DOHH2 (cell line): ENCODE results near the gene SP6.

Experiments
- H3F3A ChIP-seq: fragments of 200-600 bp; sonication (generic), shearing (Covaris generic); 2 replicates; pipeline ENCODE4 v1.6.0; 2016; ENCODE audit warnings: antibody characterized with exemption, mild to moderate bottlenecking; ENCODE audit not compliant: control insufficient read depth, insufficient read depth
- H3K27ac ChIP-seq: fragments of 200-600 bp; sonication (generic); 2 replicates; pipeline ENCODE4 v1.5.1; 2014; ENCODE audit warnings: low read depth, mild to moderate bottlenecking, low read length, moderate library complexity
- H3K27me3 ChIP-seq: fragments of 200-600 bp; sonication (generic); 2 replicates; pipeline ENCODE4 v1.6.1; 2014; ENCODE audit warnings: mild to moderate bottlenecking, low read length, mixed read lengths; ENCODE audit not compliant: control insufficient read depth
- H3K36me3 ChIP-seq: fragments of 200-600 bp; sonication (generic); 2 replicates; pipeline ENCODE4 v1.6.1; 2014; ENCODE audit warnings: mild to moderate bottlenecking, low read length, moderate library complexity, mixed read lengths; ENCODE audit not compliant: control insufficient read depth
- H3K4me1 ChIP-seq: fragments of 200-600 bp; sonication (generic); 2 replicates; pipeline ENCODE4 v1.6.1; 2014; ENCODE audit warnings: mild to moderate bottlenecking, low read length, mixed read lengths; ENCODE audit not compliant: control insufficient read depth
- H3K4me2 ChIP-seq: fragments of 200-600 bp; sonication (generic); 2 replicates; pipeline ENCODE4 v1.6.0; 2014; ENCODE audit warnings: mild to moderate bottlenecking, low read length, moderate library complexity
- H3K4me3 ChIP-seq: fragments of 200-600 bp; sonication (generic); 2 replicates; pipeline ENCODE4 v1.5.1; 2014; ENCODE audit warnings: mild to moderate bottlenecking, low read length, mixed read lengths
- H3K79me2 ChIP-seq: fragments of 200-600 bp; sonication (generic); 2 replicates; pipeline ENCODE4 v1.6.1; 2014; ENCODE audit warnings: mild to moderate bottlenecking, low read length, mixed read lengths; ENCODE audit not compliant: control insufficient read depth
- H3K9me2 ChIP-seq: fragments of 200-600 bp; sonication (generic); replicated peaks from 2 replicates; pipeline ENCODE4 v1.6.1; 2014; ENCODE audit warnings: mild to moderate bottlenecking, low read length, mixed read lengths; ENCODE audit not compliant: control insufficient read depth
- H3K9me3 ChIP-seq: fragments of 200-600 bp; sonication (generic); 2 replicates; pipeline ENCODE4 v1.6.1; 2014; ENCODE audit warnings: antibody characterized with exemption, low read length, mixed read lengths; ENCODE audit not compliant: control insufficient read depth, insufficient read depth
- H4K20me1 ChIP-seq: fragments of 200-600 bp; sonication (generic); 2 replicates; pipeline ENCODE4 v1.6.0; 2014; ENCODE audit warnings: low read depth, mild to moderate bottlenecking, antibody characterized with exemption, low read length, moderate library complexity; ENCODE audit not compliant: control insufficient read depth, insufficient read depth
- EZH2phosphoT487 ChIP-seq: fragments of 200-600 bp; sonication (generic); IDR thresholded peaks from 2 replicates; pipeline ENCODE4 v1.6.1; 2017; ENCODE audit warnings: borderline replicate concordance, mild to moderate bottlenecking, antibody characterized with exemption, low read length, moderate library complexity, mixed read lengths
- TF ChIP-seq, protein P1 (sequence below): fragments of 200-600 bp; sonication (generic); IDR thresholded peaks from one replicate; pipeline ENCODE4 v1.5.1; 2014; ENCODE audit warnings: antibody characterized with exemption, mild to moderate bottlenecking, low read depth, low read length; ENCODE audit not compliant: poor library complexity, severe bottlenecking

SP6 gene

DNA sequence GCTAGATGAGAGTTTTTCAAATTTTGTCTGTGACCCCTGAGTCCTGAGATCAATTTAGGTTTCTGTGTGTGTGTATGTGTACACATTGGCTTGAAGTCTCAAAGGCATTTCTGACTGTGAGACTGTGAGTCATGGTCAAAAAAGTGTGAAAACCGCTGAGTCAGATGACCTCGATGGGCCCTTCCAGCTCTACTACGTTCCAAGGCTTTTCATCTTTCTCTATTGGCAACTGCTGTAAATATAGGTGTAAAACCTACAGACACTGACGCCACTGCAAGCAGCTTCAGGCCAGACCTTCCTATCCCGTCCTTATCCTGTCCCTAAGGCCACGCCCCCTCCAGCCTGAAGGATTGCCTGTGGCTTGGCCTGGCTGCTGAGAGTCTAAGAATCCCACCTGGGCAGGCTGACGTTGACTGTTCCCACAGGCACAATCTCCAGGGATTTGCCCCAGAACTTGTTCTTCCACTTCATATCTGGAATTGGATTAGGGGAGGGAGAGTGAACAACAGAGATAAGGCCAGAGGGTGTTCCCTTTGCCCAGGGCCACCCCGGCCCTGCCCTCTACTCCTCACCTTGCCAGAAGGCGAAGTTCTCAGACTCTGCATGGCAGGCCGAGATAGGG, 40.7 kb downstream of the SP6 start:
- Histone ChIP-seq H3K4me2 (no peak overlapping the region), H3K27ac (no peak overlapping the region)

DNA sequence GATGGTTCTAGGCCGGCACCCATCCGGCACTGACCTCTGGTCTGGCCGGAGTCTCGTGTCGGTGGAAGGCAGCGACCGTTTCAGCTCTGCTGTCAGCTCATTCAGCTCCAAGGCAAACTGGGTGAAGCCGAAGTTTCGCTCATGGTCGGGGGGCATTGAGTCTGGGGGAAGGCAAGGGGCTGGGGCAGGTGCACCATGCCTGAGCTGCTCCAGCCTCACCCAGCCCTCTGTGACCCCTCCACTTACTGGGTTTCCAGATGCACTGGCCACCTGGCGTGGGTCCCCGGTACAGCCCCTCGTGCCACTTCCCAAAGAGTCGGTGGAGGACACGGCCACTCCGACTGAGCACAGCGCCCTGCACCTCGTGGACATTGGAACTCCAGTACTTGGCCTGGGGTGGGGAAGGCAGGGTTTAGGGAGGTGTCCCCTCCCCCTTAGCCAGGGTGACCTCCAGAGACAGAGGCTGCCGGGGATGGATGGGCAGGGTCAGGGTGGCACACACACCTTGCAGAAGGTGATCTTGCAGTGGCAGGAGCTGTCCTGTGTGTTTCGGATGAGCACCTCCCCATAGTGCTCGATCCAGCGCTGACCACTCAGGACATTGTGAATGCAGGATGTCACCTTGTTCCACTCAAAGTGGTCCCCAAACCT, 42.0 kb downstream of the SP6 start:
- Histone ChIP-seq H3K4me2 (no peak overlapping the region), H4K20me1 (no peaks in the 10 kb centered on the region), H3K9me2 (no peaks in the 10 kb centered on the region), H3K27ac (no peak overlapping the region), H3K27me3 (no peaks in the 10 kb centered on the region), H3K79me2 (no peaks in the 10 kb centered on the region), H3K4me3 (no peak overlapping the region), H3K9me3 (no peaks in the 10 kb centered on the region), H3K4me1 (no peaks in the 10 kb centered on the region), H3F3A (no peaks in the 10 kb centered on the region), H3K36me3 (peaks cover 13% of the 10 kb centered on the region; the same call in 1 of the 2 replicates)
- TF ChIP-seq EZH2phosphoT487: no peak
- TF ChIP-seq, protein P1, sequence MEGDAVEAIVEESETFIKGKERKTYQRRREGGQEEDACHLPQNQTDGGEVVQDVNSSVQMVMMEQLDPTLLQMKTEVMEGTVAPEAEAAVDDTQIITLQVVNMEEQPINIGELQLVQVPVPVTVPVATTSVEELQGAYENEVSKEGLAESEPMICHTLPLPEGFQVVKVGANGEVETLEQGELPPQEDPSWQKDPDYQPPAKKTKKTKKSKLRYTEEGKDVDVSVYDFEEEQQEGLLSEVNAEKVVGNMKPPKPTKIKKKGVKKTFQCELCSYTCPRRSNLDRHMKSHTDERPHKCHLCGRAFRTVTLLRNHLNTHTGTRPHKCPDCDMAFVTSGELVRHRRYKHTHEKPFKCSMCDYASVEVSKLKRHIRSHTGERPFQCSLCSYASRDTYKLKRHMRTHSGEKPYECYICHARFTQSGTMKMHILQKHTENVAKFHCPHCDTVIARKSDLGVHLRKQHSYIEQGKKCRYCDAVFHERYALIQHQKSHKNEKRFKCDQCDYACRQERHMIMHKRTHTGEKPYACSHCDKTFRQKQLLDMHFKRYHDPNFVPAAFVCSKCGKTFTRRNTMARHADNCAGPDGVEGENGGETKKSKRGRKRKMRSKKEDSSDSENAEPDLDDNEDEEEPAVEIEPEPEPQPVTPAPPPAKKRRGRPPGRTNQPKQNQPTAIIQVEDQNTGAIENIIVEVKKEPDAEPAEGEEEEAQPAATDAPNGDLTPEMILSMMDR: no peak

More for the DNA sequence above, 40.7 kb downstream of the SP6 start:
- Histone ChIP-seq H3F3A (no peaks in the 10 kb centered on the region), H3K4me3 (no peak overlapping the region), H3K36me3 (peaks cover 13% of the 10 kb centered on the region; the same call in 1 of the 2 replicates), H3K4me1 (no peaks in the 10 kb centered on the region), H4K20me1 (no peaks in the 10 kb centered on the region), H3K79me2 (no peaks in the 10 kb centered on the region), H3K27me3 (no peaks in the 10 kb centered on the region), H3K9me2 (no peaks in the 10 kb centered on the region), H3K9me3 (no peaks in the 10 kb centered on the region)
- no peak for TF ChIP-seq EZH2phosphoT487
- TF ChIP-seq, protein P1: no peak

DNA sequence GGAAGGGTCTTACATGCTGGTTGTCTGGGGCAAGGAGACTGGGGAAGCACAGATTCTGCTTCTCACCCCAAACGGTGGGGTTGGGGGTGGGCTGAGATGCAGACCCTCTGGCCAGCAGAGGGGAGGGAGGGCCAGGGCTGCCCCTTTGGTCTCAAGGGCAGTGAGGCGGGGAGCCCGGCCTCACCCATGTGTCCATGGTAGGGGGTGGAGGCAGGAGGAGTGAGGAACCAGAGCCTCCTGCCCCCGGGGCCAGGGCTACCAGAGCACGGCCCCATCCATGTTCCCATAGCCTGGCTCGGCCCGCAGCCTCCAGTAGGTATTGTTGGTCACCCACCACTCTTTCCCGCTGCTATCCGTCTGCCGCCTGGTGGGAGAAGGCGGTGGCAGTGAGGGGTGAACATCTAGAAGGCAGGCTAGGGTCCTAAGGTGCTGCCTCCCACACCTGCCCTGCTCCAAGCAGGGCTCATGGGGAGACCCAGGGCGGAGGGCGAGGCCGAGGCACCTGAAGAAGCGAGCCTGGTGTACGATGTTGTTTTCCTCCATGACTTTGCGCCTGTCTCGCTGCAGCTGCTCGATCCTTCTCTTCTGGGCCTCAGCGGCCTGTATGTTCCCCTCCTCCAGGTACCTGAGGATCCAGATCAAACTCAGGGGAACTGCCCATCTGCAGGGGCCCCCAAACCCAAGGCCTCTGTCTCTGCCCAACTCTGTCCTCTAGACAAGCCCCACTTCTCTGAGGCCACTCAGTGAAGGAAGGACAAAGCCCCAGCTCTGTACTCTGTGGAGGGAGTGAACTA, 42.7 kb downstream of the SP6 start:
- Histone ChIP-seq H3K27ac (no peak overlapping the region), H4K20me1 (no peaks in the 10 kb centered on the region), H3K9me3 (no peaks in the 10 kb centered on the region), H3K79me2 (no peaks in the 10 kb centered on the region), H3K9me2 (no peaks in the 10 kb centered on the region), H3K4me2 (no peak overlapping the region), H3K36me3 (peaks cover 12% of the 10 kb centered on the region; the same call in 1 of the 2 replicates), H3K4me1 (no peaks in the 10 kb centered on the region), H3F3A (no peaks in the 10 kb centered on the region), H3K4me3 (no peak overlapping the region), H3K27me3 (peaks cover 4% of the 10 kb centered on the region; the same call in 1 of the 2 replicates)
- TF ChIP-seq EZH2phosphoT487: no peak
- TF ChIP-seq, protein P1: no peak
